GM21447 (cell line): Measurements from ENCODE around the gene DBNDD2.

Experiments
- ATAC-seq: cut with Tn5 transposase; IDR thresholded peaks from one replicate; pipeline ENCODE4 v1.9.1; 2021; ENCODE audit not compliant: unreplicated experiment

Gene DBNDD2

DNA sequence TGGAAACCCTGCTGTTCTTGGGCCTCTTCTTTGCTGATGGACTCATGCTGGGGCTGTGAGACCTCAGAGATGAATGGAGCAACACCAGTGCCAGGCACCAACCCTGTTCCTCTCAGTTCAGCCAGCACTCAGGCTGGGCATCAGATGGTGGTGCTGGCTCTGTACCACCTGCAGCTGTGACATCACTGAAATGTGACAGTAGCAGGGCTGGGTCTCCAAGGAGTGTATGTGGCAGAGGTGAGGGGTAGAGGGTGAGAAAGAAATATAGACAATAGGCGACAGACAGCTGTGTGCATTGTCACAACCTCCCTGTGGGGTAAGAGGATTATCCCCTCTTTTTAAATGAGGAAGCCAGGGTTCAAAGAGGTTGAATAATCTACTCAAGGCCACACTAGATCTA lies 29.9 kb upstream of the DBNDD2 start, which contains the start of gene TP53TG5:
Gene TP53TG5 (minus strand): TSS at position 135 of the 400 bp plus-strand sequence. CDS start 89 bp downstream, at position 46.
- no peak for ATAC-seq

DNA sequence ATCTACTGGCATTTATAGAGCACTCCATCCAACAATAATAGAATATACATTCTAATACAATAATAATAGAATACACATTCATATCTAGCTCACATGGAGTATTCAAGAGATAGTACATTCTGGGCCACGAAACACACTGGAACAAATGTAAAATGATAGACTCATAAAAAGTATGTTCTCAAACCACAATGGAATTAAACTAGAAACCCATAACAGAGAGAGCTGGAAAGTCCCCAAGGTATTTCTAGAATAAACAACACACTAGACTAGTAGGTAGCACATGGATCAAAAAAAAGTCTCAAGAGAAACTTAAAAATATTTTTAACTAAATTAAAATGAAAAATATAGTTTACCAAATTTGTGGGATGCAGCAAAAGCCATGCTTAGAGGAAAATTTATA lies 20.8 kb upstream of the DBNDD2 start:
- no peak for ATAC-seq

DNA sequence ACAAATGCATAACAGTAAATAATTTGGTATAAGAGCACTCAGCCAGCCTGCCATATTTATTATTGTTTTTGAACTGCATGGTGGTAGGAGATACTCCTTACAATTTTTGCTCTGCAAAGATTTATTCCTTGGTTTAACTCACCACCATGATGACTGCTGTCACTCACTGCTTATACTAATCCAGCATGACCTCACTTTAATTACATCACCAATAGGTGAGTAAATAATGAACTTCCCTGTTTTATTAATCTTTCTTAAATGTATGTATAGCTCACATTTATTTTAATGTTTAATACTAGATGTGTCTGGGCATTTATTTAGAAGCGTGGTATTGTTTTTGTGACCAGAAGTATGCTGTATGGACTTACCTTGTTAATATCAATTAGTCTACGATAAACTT lies 17.2 kb upstream of the DBNDD2 start:
- no peak for ATAC-seq

DNA sequence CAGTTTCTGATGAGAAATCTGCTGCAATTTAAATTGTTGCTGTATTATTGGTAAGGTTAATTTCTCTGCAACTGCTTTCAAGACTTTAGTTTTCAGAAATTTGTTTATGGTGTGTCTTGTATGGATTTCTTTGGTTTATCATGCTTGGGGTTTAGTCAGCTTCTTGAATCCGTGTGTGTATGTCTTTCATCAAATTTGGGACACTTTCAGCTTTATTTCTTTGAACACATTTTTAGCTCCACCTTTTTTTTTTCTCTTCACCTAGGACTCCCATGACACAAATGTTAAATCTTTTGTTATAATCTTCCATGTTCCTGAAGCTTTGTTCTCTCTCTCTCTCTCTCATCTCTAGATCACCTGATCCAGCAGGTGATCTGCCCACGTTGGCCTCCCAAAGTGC lies 16.5 kb upstream of the DBNDD2 start:
- no peak for ATAC-seq

DNA sequence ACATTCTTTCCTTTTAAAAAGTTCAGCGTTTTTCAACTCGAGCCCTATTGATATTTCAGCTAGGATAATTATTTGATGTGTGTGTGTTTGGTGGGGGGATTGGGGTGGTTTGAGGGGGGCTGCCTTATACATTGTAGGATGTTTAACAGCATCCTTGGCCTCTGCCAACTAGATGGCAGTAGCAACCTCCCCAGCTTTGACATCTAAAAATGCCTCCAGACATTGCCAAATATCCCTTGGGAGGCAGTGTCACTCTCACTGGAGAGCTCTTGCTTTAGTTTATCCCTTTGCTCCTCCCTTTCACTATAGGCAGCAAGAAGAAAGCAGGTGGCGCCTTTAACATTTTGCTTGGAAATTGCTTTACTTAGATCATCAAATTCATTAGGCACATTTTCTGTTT lies 15.4 kb upstream of the DBNDD2 start:
- ATAC-seq = no peak

DNA sequence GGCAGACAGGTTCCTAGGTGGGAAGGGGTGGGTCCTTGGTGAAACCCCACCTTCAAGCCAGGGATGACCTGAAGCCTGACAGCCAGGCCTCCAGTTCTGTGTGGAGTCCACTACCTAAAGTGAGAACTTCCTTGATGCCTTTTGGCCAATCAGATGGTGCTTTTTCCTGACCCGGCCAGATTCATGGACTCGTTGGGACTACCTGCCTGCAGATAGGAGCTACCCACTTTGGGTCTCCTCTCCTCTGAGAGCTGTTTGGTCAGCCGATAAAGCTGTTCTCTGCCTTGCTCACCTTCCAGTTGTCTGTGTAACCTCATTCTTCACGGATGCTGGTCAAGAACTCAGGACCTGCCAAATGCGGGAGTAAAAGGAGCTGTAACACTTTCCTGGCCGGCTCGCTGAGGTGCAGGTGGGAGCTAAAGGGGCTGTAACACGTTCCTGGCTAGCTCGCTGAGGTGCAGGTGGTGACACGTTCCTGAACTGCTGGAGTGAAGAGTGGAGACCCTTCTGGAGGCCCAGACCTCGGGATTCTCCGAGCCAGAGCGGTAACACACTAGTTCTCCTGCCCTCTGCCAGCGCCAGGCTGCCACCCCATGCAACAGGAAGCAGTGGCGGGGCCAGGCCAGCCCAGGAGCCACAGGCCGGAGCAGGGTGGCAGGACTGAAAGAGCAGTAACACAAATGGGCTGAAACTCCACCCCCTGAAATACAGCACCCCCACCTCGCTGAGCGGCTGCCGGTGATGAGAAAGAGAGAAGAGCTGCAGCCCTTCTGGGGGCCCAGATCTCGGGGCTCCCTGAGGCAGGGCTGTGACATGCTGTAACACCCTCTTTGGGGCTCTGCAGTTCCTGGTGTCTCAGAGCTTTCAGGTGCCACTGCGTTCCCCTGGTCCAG lies 13.6 kb upstream of the DBNDD2 start:
- no peak for ATAC-seq

DNA sequence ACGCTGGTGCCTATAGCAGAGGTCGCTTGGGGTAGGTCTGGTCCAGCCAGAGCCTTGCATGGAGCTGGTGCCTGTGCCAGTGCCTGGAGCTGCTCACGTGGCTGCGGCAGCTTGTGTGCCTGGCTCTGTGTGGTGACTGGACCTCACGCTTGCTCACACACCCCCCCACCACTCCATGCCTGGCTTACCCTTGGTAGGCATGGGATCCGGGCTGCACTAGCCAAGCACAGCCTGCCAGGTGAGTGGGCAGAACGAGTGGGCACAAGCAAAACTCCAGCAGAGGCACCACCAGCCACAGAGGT lies 13.0 kb upstream of the DBNDD2 start:
- no peak for ATAC-seq

DNA sequence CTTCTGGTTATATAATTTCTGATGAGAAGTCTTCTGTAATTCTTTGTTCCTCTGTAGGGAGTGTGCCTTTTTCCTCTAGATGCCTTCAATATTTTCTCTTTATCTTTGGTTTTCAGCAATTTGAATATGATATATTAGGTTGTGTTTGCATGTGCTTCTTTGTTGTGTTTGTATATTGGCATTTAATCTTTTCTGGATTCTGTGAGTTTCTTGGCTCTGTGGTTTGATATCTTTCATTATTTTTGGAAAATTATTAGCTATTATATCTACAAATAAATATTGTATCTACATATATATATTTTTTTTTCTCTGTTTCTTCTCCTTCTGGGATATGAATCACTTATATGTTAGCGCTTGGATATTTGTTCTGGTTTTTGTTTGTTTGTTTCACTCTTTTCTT lies 9.1 kb upstream of the DBNDD2 start:
- no peak for ATAC-seq

DNA sequence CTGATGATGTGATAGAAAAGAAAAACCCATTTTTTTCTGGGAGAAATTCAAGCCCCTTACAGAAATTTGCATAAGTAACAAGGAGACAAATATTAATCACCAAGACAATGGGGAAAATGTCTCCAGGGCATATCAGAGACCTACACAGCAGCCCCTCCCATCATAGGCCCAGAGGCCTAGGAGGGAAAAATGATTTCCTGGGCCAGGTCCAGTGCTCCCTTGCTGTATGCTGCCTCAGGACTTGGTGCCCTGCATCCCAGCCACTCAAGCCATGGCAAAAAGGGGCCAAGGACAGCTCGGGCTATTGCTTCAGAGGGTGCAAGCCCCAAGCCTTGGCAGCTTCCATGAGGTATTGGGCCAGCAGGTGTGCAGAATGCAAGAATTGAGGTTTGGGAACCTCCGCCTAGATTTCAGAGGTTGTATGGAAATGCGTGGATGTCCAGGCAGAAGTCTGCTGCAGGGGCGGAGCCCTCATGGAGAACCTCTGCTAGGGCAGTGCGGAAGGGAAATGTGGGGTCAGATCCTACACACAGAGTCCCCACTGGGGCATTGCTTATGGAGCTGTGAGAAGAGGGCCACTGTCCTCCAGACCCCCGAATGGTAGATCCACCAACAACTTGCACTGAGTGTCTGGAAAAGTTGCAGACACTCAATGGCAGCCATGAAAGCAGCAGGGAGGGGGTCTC lies 7.6 kb upstream of the DBNDD2 start:
- ATAC-seq = no peak

DNA sequence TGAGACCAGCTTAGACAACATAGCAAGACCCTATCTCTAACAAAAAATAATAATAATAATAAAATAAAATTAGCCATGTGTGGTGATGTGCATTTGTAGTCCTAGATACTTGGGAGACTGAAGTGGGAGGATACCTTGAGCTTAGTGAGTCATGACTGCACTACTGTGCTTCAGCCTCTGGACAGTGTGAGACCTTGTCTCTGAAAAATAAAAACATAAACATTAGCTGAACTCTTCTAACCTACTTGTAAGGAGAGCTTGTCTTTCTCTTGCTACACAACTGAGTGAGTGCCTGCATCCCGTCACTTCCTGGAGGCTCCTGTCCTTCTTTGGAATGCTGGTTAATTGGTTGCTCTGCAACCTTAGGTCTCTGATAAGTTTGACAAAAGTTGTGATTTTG lies 5.1 kb upstream of the DBNDD2 start:
- ATAC-seq = no peak

DNA sequence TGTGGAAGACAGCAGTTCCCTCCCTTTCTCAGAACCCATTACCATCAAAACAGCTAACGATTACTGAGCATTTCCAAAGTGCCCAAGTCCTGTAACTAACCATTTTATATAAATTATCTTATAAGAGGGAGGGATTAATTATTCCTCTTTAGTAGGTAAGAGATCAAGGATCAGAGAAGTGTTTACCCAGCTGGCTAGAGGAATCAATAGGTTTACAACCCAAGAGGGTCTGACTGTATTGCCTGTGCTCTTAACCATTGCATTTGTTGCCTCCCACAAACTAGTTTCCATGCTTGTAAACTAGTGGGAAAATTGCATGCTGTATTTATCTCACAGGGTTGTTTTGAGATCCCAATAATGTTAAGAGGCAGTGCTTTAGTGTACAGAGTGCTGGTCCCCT lies 3.7 kb upstream of the DBNDD2 start:
- no peak for ATAC-seq

DNA sequence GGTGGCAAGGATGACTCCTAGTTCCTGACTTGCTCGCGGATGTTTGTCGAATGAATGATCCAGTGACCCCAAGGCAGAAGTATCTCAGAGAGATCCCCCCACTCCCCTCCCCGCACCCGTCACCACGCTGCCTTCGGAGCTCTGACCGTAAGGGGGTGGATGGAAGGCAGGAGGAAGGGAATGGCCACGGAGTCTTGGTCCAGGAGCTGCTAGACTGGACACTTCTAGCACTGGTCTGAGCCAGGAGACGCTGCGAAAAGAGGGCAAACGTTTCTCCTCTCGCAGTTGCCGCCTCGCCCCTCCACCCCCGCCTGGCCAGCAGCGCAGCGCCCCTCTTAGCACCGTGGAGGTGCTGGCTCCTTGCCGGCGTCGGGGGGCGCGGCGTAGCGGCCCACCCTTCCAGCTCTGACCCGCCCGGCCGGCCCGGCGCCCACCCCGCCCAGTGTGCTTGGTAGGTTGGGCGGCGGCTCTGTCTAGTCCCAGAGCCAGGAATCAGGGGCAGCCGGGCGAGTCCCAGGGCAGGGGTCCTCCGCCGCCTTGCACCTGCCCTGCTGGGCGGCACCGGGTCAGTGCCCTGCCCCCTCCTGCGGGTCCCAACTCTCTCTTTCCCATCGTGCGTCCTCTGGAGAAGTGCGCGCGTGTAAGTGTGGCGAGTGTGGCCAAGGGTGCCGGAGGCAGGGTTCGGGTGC lies 2.4 kb upstream of the DBNDD2 start:
- ATAC-seq = no peak

DNA sequence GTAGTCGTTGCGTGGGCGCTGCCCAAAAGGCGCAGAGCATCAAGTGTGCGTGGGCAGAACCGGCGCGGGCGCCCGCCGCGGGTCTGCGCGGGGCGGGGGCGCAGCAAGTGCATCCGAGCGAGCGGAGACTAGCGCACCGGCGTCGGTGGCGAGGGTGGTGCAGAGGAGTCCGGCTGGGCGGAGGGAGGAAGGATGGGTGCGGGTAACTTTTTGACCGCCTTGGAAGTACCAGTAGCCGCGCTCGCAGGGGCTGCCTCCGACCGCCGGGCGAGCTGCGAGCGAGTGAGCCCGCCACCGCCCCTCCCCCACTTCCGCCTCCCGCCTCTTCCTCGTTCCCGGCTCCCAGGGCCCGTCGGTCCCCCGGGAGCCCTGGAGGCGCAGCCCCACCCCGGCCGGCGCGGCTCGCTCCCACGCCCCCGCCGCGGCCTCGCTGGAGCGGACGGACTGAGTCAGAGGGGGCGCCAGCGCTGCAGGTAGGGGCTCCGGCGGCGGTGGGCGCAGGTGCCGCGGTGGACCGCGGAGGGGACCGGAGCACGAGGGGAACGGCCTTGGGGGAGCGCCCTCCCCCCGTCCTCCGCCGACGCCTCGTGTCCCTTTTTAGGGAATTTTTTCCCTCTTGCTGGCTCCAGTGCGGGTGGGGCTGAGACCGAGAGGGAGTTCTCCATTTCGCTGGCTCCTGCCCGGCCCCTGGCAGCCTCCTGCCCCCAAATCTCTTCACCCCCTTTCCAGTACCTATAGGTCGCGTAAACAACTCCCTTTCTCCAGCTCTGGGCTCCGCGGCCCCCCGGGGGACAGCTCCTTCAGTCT lies 1.6 kb upstream of the DBNDD2 start:
- ATAC-seq = no peak

DNA sequence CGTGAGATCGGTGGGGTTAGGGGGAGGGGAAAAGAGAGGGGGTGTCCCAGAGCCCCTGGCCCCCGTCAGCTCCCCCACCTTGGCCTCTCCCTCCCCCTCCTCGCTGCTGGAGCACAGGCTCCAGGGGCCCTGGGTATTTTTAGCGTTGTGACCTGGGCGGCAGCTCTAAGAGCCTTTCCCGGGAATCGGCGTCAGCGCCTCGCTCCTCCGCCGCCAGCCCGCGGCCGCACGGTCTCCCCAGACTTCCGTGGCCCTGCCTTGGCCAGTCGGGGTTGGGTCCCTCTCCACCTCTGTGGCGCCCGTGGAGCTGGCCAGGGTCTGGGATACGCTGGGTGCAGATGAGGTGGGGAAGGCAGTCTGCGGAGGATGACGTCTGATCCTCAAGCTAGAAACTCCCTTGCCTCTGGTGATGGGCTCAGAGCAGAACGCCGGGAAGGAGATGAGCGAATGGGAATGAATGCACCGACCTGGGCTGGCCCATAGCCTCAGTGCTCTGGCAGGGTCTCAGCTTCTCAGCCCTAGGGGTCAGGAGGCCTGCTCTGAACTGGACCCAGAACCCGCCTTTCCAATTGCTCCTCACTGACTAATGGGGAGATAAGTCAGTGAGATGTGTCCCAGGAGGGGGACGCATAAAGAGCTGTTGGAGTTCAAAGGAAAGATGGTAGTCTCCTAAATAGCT lies 883 bp upstream of the DBNDD2 start:
- ATAC-seq = no peak

DNA sequence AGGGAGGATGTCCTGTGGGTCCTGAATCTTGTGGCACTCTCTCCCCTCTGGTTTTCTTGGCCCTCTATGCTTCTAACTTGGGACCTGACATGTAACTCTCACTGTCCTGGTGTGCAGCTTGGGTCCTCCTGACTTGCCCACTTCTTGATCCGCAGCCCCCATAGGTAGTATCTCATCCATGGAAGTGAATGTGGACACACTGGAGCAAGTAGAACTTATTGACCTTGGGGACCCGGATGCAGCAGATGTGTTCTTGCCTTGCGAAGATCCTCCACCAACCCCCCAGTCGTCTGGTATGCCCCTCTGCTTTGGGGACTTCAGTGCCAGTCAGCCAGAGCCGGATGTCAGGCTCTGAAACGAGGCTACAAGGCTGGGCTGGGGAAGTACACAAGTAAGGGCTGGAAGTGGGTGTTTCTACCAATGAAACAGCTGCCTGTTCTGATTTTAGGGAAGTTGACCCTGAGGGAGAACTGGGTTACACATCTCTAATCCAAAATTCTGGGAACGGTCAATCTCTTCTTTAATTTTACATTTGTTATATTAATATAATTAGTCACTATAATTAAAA lies 641 bp downstream of the DBNDD2 start:
- ATAC-seq = no peak

DNA sequence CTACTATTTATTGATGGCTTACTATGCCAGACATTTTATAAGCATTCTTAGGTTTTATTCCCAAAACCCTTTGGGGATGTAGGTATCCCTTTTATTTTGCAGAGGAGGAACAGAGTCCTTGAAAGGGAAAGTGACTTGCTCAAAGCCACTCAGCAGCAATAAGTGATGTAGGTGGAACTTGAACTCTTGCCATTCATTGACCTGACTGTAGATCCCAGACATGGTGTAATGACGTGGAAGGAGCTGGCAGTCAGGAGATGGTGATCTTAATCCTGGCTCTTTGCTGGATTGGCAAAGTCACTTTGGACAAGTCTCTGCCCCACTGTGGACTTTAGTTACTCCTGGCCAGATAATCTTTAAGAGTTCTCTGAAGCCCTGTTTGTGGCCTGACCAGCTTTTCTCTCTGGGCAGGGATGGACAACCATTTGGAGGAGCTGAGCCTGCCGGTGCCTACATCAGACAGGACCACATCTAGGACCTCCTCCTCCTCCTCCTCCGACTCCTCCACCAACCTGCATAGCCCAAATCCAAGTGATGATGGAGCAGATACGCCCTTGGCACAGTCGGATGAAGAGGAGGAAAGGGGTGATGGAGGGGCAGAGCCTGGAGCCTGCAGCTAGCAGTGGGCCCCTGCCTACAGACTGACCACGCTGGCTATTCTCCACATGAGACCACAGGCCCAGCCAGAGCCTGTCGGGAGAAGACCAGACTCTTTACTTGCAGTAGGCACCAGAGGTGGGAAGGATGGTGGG lies 1.6 kb downstream of the DBNDD2 start:
- ATAC-seq = no peak

DNA sequence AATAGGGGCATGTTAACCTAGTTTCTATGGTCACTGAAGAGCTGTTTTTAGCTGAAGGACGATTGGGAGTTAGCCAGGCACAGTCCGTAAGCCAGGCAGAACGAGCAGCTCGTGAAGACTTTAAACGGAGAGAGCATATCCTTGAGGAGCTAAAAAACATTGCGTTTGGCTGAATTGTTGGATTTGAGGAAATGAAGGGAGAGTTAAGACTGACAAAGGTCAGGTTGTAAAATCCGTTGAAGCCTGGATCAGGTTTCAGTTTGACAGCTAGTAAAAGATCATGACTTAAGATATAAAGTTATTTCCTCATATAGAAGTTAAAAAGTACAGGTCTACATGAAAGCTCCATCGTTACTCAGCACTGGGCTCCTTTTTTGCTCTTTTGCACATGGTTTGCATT lies 2.8 kb downstream of the DBNDD2 start:
- ATAC-seq = no peak

DNA sequence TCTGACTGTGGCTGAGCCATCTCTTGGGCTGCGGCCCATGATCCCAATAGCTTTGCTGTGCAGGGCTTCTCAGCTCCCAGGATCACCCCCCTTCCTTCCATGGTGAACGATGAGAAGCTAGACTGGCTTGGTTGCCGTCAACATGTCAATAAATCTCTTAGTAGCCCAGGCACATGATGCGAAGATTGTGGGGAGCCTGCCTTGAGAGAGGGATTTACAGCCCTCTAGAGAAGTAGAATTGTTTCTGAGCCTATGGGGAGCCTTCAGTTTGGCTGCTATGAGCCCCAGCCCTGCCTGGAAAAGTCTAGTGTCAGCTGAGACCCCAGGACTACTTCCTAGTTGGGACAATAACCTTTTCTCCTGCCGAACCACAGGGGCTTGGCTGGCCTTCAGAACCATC lies 4.6 kb downstream of the DBNDD2 start:
- ATAC-seq = no peak

DNA sequence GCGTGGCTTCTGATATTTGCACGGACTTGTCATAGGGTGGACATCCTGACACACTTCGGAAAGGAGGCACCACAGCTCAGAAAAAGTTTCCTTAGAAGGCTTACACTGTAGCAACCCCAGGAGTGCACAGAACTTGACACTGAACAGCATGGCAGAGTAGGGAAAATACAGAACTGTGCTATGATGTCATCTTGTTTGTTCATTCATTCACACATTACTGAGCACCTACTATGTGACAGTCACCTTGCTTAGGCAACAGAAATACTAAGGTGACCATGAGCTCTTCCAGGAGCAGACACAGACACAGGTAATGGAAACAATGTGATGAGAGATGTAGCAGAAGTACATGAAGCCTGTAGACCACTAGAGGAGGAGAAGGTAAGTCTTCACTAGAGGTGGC lies 5.4 kb downstream of the DBNDD2 start:
- no peak for ATAC-seq
